ENCODE data around the gene ANKRD24.
"Not testable (repeated sequence)": the region's sequence is repeated elsewhere in the genome, so short reads cannot be mapped to it uniquely, and the experiment has no call there.

ANKRD24 gene

DNA sequence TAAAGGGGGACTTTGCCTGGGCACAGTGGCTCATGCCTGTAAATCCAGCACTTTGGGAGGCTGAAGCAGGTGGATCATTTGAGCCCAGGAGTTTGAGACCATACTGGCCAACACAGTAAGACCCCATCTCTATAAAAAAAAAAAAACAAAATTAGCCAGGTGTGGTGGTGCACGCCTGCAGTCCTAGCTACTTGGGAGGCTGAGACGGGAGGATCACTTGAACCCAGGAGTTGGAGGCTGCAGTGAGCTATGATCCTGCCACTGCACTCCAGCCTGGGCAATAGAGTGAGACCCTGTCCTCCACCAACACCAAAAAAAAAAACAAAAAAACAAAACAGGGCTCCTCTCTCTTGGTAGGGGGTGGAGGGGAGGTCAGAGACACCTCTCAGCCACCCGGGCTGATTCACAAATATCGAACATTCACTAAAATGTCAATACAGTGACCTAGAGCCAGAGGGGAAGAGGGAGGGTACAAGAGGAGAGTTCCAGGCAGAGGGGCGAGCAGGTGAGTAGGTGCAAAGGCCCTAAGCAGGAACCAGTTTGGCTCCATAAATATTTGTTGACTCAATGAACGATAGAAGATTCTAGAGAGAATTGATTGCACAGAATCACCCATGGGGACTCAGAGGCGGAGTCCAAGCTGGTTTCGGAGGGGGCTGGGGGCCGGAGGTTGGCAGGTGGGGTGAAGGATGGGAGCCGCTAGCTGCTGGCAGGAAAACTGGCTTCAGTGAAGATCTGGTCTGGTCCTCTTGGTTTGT is 30.1 kb upstream of the ANKRD24 start:
- peaks cover 23% of the 10 kb centered on the region for H3K27me3 ChIP-seq (ENCODE audit: control insufficient read depth, low read length)
- H3K79me2 ChIP-seq (ENCODE audit: control insufficient read depth, low read length): no peaks in the 10 kb centered on the region
- no peaks in the 10 kb centered on the region for H3K4me1 ChIP-seq (ENCODE audit: control insufficient read depth, low read length)
- H3K9me2 ChIP-seq (replicated peaks; ENCODE audit: control insufficient read depth, low read length): no peaks in the 10 kb centered on the region
- no peaks in the 10 kb centered on the region for H3K36me3 ChIP-seq (ENCODE audit: control insufficient read depth, low read length)
- H3K4me2 ChIP-seq (ENCODE audit: low read length): no peak overlapping the region
- no peak overlapping the region for H3K4me3 ChIP-seq (ENCODE audit: low read length)
- no peak for TF ChIP-seq EZH2phosphoT487 (IDR thresholded peaks at IDR 0.05; ENCODE audit: borderline replicate concordance, low read length)
- TF ChIP-seq, protein P1, sequence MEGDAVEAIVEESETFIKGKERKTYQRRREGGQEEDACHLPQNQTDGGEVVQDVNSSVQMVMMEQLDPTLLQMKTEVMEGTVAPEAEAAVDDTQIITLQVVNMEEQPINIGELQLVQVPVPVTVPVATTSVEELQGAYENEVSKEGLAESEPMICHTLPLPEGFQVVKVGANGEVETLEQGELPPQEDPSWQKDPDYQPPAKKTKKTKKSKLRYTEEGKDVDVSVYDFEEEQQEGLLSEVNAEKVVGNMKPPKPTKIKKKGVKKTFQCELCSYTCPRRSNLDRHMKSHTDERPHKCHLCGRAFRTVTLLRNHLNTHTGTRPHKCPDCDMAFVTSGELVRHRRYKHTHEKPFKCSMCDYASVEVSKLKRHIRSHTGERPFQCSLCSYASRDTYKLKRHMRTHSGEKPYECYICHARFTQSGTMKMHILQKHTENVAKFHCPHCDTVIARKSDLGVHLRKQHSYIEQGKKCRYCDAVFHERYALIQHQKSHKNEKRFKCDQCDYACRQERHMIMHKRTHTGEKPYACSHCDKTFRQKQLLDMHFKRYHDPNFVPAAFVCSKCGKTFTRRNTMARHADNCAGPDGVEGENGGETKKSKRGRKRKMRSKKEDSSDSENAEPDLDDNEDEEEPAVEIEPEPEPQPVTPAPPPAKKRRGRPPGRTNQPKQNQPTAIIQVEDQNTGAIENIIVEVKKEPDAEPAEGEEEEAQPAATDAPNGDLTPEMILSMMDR (IDR thresholded peaks at IDR 0.05; ENCODE audit: low read depth, low read length, poor library complexity, severe bottlenecking): no peak
- H3F3A ChIP-seq (ENCODE audit: control insufficient read depth, insufficient read depth): no peaks in the 10 kb centered on the region
- H3K9me3 ChIP-seq (ENCODE audit: control insufficient read depth, insufficient read depth, low read length): no peaks in the 10 kb centered on the region
- H3K27ac ChIP-seq (ENCODE audit: low read depth, low read length): no peak overlapping the region
- H4K20me1 ChIP-seq (ENCODE audit: control insufficient read depth, insufficient read depth, low read depth, low read length): no peaks in the 10 kb centered on the region

DNA sequence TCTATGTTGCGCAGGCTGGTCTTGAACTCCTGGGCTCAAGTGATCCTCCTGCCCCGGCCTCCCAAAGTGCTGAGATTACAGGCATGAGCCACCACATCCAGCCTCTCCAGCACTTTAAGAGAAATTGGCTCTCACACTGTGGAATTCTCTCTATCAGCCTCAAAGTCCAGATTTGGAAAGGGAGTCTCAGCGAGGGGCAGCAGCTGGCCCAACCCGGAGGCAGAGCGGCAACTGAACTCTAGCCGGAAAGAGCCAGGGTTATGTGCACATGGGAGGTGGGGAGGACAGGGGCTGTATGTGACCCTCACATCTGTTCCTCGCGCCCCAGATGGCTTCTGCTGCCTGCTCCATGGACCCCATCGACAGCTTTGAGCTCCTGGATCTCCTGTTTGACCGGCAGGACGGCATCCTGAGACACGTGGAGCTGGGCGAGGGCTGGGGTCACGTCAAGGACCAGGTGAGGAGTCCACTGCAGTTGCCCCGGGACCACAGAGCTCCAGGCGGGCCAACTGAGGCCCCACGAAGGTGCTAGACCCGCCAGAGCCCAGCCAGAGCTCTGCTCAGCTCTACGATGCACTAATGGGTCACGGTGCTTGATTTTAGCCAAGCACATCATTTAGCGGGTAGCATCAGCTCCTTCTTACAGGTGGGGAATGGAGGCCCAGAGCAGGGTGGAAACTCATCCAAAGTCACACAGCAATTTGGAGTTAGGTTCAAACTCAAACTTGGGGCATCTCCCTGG is 27.7 kb upstream of the ANKRD24 start:
- H3K9me3 ChIP-seq (ENCODE audit: control insufficient read depth, insufficient read depth, low read length): no peaks in the 10 kb centered on the region
- H3K36me3 ChIP-seq (ENCODE audit: control insufficient read depth, low read length): no peaks in the 10 kb centered on the region
- H3F3A ChIP-seq (ENCODE audit: control insufficient read depth, insufficient read depth): no peaks in the 10 kb centered on the region
- no peak overlapping the region for H3K4me2 ChIP-seq (ENCODE audit: low read length)
- no peak overlapping the region for H3K4me3 ChIP-seq (ENCODE audit: low read length)
- TF ChIP-seq EZH2phosphoT487 (IDR thresholded peaks at IDR 0.05; ENCODE audit: borderline replicate concordance, low read length): no peak
- TF ChIP-seq, protein P1 (IDR thresholded peaks at IDR 0.05; ENCODE audit: low read depth, low read length, poor library complexity, severe bottlenecking): no peak
- H3K9me2 ChIP-seq (replicated peaks; ENCODE audit: control insufficient read depth, low read length): no peaks in the 10 kb centered on the region
- H3K27ac ChIP-seq (ENCODE audit: low read depth, low read length): no peak overlapping the region
- H3K79me2 ChIP-seq (ENCODE audit: control insufficient read depth, low read length): no peaks in the 10 kb centered on the region
- H3K27me3 ChIP-seq (ENCODE audit: control insufficient read depth, low read length): peaks cover 21% of the 10 kb centered on the region
- H4K20me1 ChIP-seq (ENCODE audit: control insufficient read depth, insufficient read depth, low read depth, low read length): no peaks in the 10 kb centered on the region
- H3K4me1 ChIP-seq (ENCODE audit: control insufficient read depth, low read length): no peaks in the 10 kb centered on the region

DNA sequence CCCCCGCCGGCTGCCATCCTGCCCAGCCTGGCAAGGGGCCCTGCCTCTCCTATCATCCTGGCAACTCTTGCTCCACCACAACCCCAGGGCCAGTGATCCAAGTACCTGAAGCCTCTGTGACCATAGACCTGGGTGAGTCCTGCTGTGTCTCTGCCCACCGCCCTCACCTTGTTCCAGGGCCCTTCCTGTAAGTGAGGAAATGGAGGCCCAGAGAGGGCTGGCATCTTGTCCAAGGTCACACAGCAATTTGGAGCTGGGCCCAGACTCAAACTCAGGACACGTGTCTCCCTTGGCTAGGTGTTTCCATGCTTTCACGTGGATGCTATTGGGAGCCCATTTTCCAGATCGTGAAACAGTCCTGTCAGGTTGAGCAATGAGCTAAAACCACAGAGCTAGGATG is 25.3 kb upstream of the ANKRD24 start:
- Histone ChIP-seq H3K36me3 (ENCODE audit: control insufficient read depth, low read length) (no peaks in the 10 kb centered on the region), H3F3A (ENCODE audit: control insufficient read depth, insufficient read depth) (no peaks in the 10 kb centered on the region), H3K4me3 (ENCODE audit: low read length) (no peak overlapping the region), H3K27ac (ENCODE audit: low read depth, low read length) (no peak overlapping the region), H4K20me1 (ENCODE audit: control insufficient read depth, insufficient read depth, low read depth, low read length) (no peaks in the 10 kb centered on the region), H3K4me1 (ENCODE audit: control insufficient read depth, low read length) (no peaks in the 10 kb centered on the region), H3K27me3 (ENCODE audit: control insufficient read depth, low read length) (peaks cover 17% of the 10 kb centered on the region), H3K9me3 (ENCODE audit: control insufficient read depth, insufficient read depth, low read length) (no peaks in the 10 kb centered on the region), H3K9me2 (replicated peaks; ENCODE audit: control insufficient read depth, low read length) (no peaks in the 10 kb centered on the region), H3K4me2 (ENCODE audit: low read length) (no peak overlapping the region), H3K79me2 (ENCODE audit: control insufficient read depth, low read length) (no peaks in the 10 kb centered on the region)
- TF ChIP-seq EZH2phosphoT487 (IDR thresholded peaks at IDR 0.05; ENCODE audit: borderline replicate concordance, low read length): no peak
- TF ChIP-seq, protein P1 (IDR thresholded peaks at IDR 0.05; ENCODE audit: low read depth, low read length, poor library complexity, severe bottlenecking): no peak

DNA sequence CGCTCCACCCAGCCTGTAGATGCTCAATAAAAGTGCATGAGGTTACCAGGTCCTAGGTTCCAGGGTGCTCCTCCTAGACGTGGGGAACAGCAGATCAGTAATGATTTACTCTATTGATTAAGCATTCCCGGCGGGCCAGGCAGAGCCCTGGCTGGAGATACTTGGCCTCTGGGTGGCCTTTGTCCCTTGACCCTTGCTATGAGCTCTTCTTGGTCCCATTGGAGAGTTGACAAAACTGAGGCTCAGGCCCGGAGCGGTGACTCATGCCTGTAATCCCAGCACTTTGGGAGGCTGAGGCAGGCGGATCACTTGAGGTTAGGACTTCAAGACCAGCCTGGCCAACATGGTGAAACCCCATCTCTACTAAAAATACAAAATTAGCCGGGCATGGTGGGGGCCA is 24.5 kb upstream of the ANKRD24 start:
- not testable (repeated sequence) for H3K9me3 ChIP-seq (ENCODE audit: control insufficient read depth, insufficient read depth, low read length); H3K36me3 ChIP-seq (ENCODE audit: control insufficient read depth, low read length); H4K20me1 ChIP-seq (ENCODE audit: control insufficient read depth, insufficient read depth, low read depth, low read length); H3K4me3 ChIP-seq (ENCODE audit: low read length); H3K79me2 ChIP-seq (ENCODE audit: control insufficient read depth, low read length); H3K4me2 ChIP-seq (ENCODE audit: low read length); H3K27ac ChIP-seq (ENCODE audit: low read depth, low read length); H3K9me2 ChIP-seq (replicated peaks; ENCODE audit: control insufficient read depth, low read length); H3K4me1 ChIP-seq (ENCODE audit: control insufficient read depth, low read length); H3F3A ChIP-seq (ENCODE audit: control insufficient read depth, insufficient read depth)
- peaks cover 17% of the 10 kb centered on the region for H3K27me3 ChIP-seq (ENCODE audit: control insufficient read depth, low read length)

Measured in DOHH2 (cell line).